OCI-LY1 (cell line): Measurements from ENCODE around the gene GRM2.

ENCODE experiments used
- H2AFZ ChIP-seq: fragments of 200-600 bp; sonication (generic), shearing (Covaris generic); 2 replicates; pipeline ENCODE4 v1.6.0; 2014; ENCODE audit warnings: antibody characterized with exemption, mild to moderate bottlenecking, low read length
- H3F3A ChIP-seq: fragments of 200-600 bp; sonication (generic), shearing (Covaris generic); 2 replicates; pipeline ENCODE4 v1.6.0; 2014; ENCODE audit warnings: mild to moderate bottlenecking, antibody characterized with exemption, low read length, moderate library complexity; ENCODE audit not compliant: insufficient read depth
- H3K27ac ChIP-seq: fragments of 200-600 bp; sonication (generic); 2 replicates; pipeline ENCODE4 v1.5.1; 2014; ENCODE audit warnings: low read length, mixed run types, mild to moderate bottlenecking, low read depth; ENCODE audit not compliant: poor library complexity, severe bottlenecking
- H3K27me3 ChIP-seq: fragments of 200-600 bp; sonication (generic); 2 replicates; pipeline ENCODE4 v1.6.0; 2014; ENCODE audit warnings: antibody characterized with exemption, mild to moderate bottlenecking, low read length, moderate library complexity; ENCODE audit not compliant: insufficient read depth
- H3K36me3 ChIP-seq: fragments of 200-600 bp; sonication (generic); 2 replicates; pipeline ENCODE4 v1.6.1; 2014; ENCODE audit warnings: mild to moderate bottlenecking, antibody characterized with exemption, low read length, moderate library complexity, mixed read lengths; ENCODE audit not compliant: insufficient read depth
- H3K4me1 ChIP-seq: fragments of 200-600 bp; sonication (generic); 2 replicates; pipeline ENCODE4 v1.5.1; 2014; ENCODE audit warnings: mild to moderate bottlenecking, low read length, moderate library complexity; ENCODE audit not compliant: insufficient read depth, severe bottlenecking
- H3K4me2 ChIP-seq: fragments of 200-600 bp; sonication (generic), shearing (Covaris generic); 2 replicates; pipeline ENCODE4 v1.6.1; 2014; ENCODE audit warnings: low read length
- H3K4me3 ChIP-seq: fragments of 200-600 bp; sonication (generic); 2 replicates; pipeline ENCODE4 v1.5.1; 2014; ENCODE audit warnings: low read length, low read depth, mild to moderate bottlenecking, mixed read lengths; ENCODE audit not compliant: poor library complexity, severe bottlenecking
- H3K79me2 ChIP-seq: fragments of 200-600 bp; shearing (Covaris generic); 2 replicates; pipeline ENCODE4 v1.6.1; 2016; ENCODE audit warnings: mixed run types, low read length, mixed read lengths; ENCODE audit not compliant: insufficient read depth
- H3K9ac ChIP-seq: fragments of 200-600 bp; sonication (generic), shearing (Covaris generic); 2 replicates; pipeline ENCODE4 v1.6.1; 2014; ENCODE audit warnings: mild to moderate bottlenecking, low read length, mixed read lengths
- H3K9me2 ChIP-seq: fragments of 200-600 bp; sonication (generic), shearing (Covaris generic); 2 replicates; pipeline ENCODE4 v1.6.1; 2014; ENCODE audit warnings: low read depth, mild to moderate bottlenecking, low read length, mixed read lengths
- H3K9me3 ChIP-seq: fragments of 200-600 bp; shearing (Covaris generic); 2 replicates; pipeline ENCODE4 v1.6.1; 2014; ENCODE audit warnings: low read length, mixed read lengths
- H4K20me1 ChIP-seq: fragments of 200-600 bp; sonication (generic), shearing (Covaris generic); 2 replicates; pipeline ENCODE4 v1.6.0; 2016; ENCODE audit warnings: mild to moderate bottlenecking, low read length; ENCODE audit not compliant: insufficient read depth
- CTCF ChIP-seq: fragments of 200-600 bp; sonication (generic), shearing (Covaris generic); IDR thresholded peaks from 2 replicates; pipeline ENCODE4 v1.5.1; 2017; ENCODE audit warnings: mild to moderate bottlenecking, antibody characterized with exemption, low read length, moderate library complexity, mixed read lengths
- EZH2 ChIP-seq: fragments of 200-600 bp; sonication (generic), shearing (Covaris generic); IDR thresholded peaks from 2 replicates; pipeline ENCODE4 v1.8.0; 2017; ENCODE audit warnings: borderline replicate concordance, mixed run types, mild to moderate bottlenecking, antibody characterized with exemption, low read length, moderate library complexity, mixed read lengths

Gene GRM2

GRCh38 chr3:51686056-51686455 is 20.8 kb upstream of the GRM2 start:
- Histone ChIP-seq H3K79me2 (no peaks in the 10 kb centered on the region), H3K36me3 (peaks cover 91% of the 10 kb centered on the region), H3K4me2 (no peak overlapping the region), H4K20me1 (no peaks in the 10 kb centered on the region), H3K27me3 (no peaks in the 10 kb centered on the region), H3K9me2 (no peaks in the 10 kb centered on the region), H3K9me3 (no peaks in the 10 kb centered on the region), H2AFZ (no peak overlapping the region), H3F3A (no peaks in the 10 kb centered on the region), H3K4me3 (no peak overlapping the region), H3K4me1 (peaks cover 19% of the 10 kb centered on the region), H3K27ac (no peak overlapping the region), H3K9ac (no peak overlapping the region)
- TF ChIP-seq EZH2 (no peak), CTCF (no peak)

DNA sequence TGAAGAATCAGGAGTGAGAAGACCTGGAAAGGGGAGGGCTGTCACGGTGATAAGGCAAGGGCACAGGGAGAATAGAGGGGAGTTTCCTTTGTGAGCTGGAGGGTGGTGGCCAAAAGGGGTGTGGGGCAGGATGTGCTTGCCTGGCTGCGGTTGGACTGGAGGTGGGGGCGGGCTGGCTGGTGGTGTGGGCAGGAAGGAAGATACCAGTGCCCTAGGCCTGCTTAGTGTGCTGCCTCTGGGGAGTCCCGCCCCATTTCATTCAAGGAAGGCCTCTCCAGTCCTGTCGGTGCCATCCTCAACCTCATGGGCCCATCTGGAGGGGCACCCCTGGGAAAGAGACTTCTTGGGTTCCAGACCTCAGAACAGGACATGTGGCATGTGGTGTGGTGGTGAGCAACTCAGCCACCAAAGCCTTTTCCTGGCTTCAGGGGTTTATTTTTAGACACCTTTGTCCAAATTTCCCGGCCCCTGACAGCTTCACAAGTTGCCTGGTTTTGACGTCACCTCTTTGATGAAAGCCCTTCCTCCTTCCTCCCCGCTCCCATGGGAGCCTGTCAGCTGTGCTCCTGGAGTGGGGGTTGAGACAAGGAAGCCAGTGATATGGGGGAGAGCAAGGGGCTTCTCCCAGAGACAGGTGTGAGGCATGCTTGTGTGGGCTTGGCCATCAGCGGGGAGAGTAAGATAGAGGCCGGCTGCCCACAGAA is 20.2 kb upstream of the GRM2 start:
- H3K9me3 ChIP-seq, result no peaks in the 10 kb centered on the region
- H3K4me2 ChIP-seq, result no peak overlapping the region
- H3F3A ChIP-seq, result no peaks in the 10 kb centered on the region
- H3K36me3 ChIP-seq, result peaks cover 86% of the 10 kb centered on the region
- H3K27ac ChIP-seq, result no peak overlapping the region
- H3K79me2 ChIP-seq, result no peaks in the 10 kb centered on the region
- TF ChIP-seq EZH2 (no peak), CTCF (no peak)
- no peak overlapping the region for H3K4me3 ChIP-seq
- H3K4me1 ChIP-seq, result peaks cover 13% of the 10 kb centered on the region
- no peaks in the 10 kb centered on the region for H4K20me1 ChIP-seq
- H2AFZ ChIP-seq, result no peak overlapping the region
- no peaks in the 10 kb centered on the region for H3K9me2 ChIP-seq
- no peaks in the 10 kb centered on the region for H3K27me3 ChIP-seq
- H3K9ac ChIP-seq, result no peak overlapping the region

DNA sequence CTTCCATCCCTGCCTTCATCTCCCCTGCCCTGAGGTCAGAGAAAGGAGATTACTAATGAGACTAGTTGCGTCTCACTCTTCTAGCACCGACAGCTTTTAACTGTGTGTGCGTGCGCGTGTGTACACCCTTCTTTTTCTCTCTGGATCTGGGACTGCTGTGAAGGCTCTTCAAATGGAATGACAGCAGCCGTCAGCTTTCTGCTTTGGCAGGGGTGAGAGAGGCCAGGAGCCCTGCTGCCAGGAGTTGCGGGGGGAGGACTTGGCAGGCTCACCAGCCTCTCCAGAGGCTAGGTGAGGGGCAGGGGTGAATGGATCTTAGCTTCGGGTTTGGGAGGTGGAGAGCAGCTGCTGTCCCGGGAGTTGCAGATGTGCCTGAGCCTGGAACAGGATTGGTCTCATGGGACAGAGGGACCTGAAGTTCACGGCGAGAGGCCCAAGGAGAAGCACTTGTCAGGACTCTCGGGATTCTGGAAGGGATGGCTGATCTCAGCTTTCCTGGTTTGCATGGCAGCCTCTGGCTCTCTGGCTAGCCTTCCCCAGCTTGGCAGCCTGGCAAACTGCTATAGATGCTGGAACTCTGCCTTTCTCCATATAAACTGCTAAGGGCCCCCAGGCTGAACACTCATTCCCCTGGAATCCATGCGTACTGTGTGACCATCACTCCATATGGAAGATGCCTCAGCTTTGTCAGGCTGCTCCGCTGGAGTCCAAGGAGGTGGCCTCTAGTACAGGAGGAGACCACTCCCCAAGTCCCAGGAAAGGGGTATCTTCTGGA is 19.2 kb upstream of the GRM2 start:
- Histone ChIP-seq H3K36me3 (peaks cover 88% of the 10 kb centered on the region), H3K27ac (no peak overlapping the region), H3K9me3 (no peaks in the 10 kb centered on the region), H3K9ac (no peak overlapping the region), H3K4me3 (no peak overlapping the region), H2AFZ (no peak overlapping the region), H3F3A (no peaks in the 10 kb centered on the region), H3K9me2 (no peaks in the 10 kb centered on the region), H4K20me1 (no peaks in the 10 kb centered on the region), H3K27me3 (no peaks in the 10 kb centered on the region), H3K79me2 (no peaks in the 10 kb centered on the region), H3K4me2 (no peak overlapping the region), H3K4me1 (peaks cover 9% of the 10 kb centered on the region)
- no peak for TF ChIP-seq EZH2
- TF ChIP-seq CTCF, result no peak
